ENCODE measurements around the gene OGFOD3.

GRCh38 chr17:82346342-82347300, 71.8 kb downstream of the OGFOD3 start:
- TF ChIP-seq CTCF (IDR thresholded peaks at IDR 0.05) (no peak), POLR2A (IDR thresholded peaks at IDR 0.05; ENCODE audit: low read length) (no peak), TFCP2L1 (CRISPR knock-in tag; IDR thresholded peaks at IDR 0.05) (no peak), ELK1 (IDR thresholded peaks at IDR 0.05; ENCODE audit: low read depth, low read length) (no peak)
